ENCODE results near the gene POMT1.

DNA sequence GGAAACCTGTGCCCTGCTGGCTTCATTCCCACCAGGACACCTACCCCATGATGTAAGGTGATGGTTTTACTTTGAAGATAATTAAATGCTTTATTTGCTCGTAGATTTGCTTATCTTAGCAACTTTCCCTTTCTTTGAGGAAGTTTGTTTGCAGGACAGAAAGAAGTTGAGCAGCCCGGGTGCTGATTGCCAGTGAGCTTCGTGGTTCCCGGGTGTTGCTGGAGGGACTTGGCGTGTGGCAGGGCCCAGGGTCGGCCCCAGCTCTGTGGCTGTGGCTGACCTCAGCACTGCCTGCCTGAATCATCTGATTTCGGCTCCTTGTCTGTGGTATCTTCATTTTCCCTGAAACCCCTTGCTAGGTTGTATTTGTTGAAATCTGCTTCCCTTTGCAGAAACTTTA lies 8.7 kb downstream of the POMT1 start:
- TF ChIP-seq, protein P1, sequence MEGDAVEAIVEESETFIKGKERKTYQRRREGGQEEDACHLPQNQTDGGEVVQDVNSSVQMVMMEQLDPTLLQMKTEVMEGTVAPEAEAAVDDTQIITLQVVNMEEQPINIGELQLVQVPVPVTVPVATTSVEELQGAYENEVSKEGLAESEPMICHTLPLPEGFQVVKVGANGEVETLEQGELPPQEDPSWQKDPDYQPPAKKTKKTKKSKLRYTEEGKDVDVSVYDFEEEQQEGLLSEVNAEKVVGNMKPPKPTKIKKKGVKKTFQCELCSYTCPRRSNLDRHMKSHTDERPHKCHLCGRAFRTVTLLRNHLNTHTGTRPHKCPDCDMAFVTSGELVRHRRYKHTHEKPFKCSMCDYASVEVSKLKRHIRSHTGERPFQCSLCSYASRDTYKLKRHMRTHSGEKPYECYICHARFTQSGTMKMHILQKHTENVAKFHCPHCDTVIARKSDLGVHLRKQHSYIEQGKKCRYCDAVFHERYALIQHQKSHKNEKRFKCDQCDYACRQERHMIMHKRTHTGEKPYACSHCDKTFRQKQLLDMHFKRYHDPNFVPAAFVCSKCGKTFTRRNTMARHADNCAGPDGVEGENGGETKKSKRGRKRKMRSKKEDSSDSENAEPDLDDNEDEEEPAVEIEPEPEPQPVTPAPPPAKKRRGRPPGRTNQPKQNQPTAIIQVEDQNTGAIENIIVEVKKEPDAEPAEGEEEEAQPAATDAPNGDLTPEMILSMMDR (conservative IDR thresholded peaks at IDR 0.05; ENCODE audit: low read length), result no peak
- TF ChIP-seq EZH2phosphoT487 (IDR thresholded peaks at IDR 0.05; ENCODE audit: borderline replicate concordance, low read depth, low read length), result no peak
